OCI-LY7 (cell line): ENCODE data around the gene CRYL1. TPM values are rescaled to one million over a fixed set of nuclear protein-coding genes. Genes with fewer than 3 reads are reported as not detected.

Source experiments
- BruUV-seq: library from RNA; stranded (reverse); fragments of 400-500 nt; replicated peaks from 2 replicates; lab custom pipeline; 2021; lab: Mats Ljungman, UMichigan
- CTCF ChIA-PET: fragments of 300-600 bp; sonication (Branson Sonifier 250); formaldehyde crosslinking; loops from one replicate; lab custom pipeline; 2022; ENCODE audit warnings: antibody characterized with exemption; ENCODE audit not compliant: unreplicated experiment; lab: Charles Lee
- POLR2A ChIA-PET: fragments of 300-600 bp; sonication (Branson Sonifier 250); formaldehyde crosslinking; loops from one replicate; lab custom pipeline; 2022; ENCODE audit warnings: antibody characterized with exemption; lab: Charles Lee
- DNase-seq: peaks from one replicate; pipeline ENCODE4 v3.0.0-alpha.2; 2015; ENCODE audit warnings: low spot score
- H2AFZ ChIP-seq: fragments of 200-600 bp; sonication (generic), shearing (Covaris generic); 2 replicates; pipeline ENCODE4 v1.6.1; 2014; ENCODE audit warnings: mild to moderate bottlenecking, antibody characterized with exemption, low read length, moderate library complexity
- H3K27ac ChIP-seq: fragments of 200-600 bp; sonication (generic); 2 replicates; pipeline ENCODE4 v1.5.1; 2014; ENCODE audit warnings: mixed run types, low read depth, mild to moderate bottlenecking, moderate library complexity, low read length, inconsistent platforms; ENCODE audit not compliant: poor library complexity, severe bottlenecking
- H3K36me3 ChIP-seq: fragments of 200-600 bp; sonication (generic); 2 replicates; pipeline ENCODE4 v1.6.1; 2014; ENCODE audit warnings: mild to moderate bottlenecking, antibody characterized with exemption, low read length, moderate library complexity, mixed read lengths; ENCODE audit not compliant: insufficient read depth
- H3K4me1 ChIP-seq: fragments of 200-600 bp; sonication (generic); 2 replicates; pipeline ENCODE4 v1.5.1; 2014; ENCODE audit warnings: mild to moderate bottlenecking, low read length; ENCODE audit not compliant: insufficient read depth, poor library complexity, severe bottlenecking
- H3K4me2 ChIP-seq: fragments of 200-600 bp; sonication (generic); 2 replicates; pipeline ENCODE4 v1.6.1; 2014; ENCODE audit warnings: mild to moderate bottlenecking, low read length
- H3K4me3 ChIP-seq: fragments of 200-600 bp; sonication (generic); 2 replicates; pipeline ENCODE4 v1.5.1; 2014; ENCODE audit warnings: mild to moderate bottlenecking, low read depth, low read length; ENCODE audit not compliant: poor library complexity, severe bottlenecking
- H3K79me2 ChIP-seq: fragments of 200-600 bp; sonication (generic); 2 replicates; pipeline ENCODE4 v1.6.1; 2016; ENCODE audit warnings: low read depth, mild to moderate bottlenecking, low read length, moderate library complexity, mixed read lengths; ENCODE audit not compliant: insufficient read depth
- H3K9me2 ChIP-seq: fragments of 200-600 bp; sonication (generic); 2 replicates; pipeline ENCODE4 v1.6.1; 2016; ENCODE audit warnings: mild to moderate bottlenecking, low read length, mixed read lengths; ENCODE audit not compliant: insufficient read depth
- H3K9me3 ChIP-seq: fragments of 200-600 bp; sonication (generic); 2 replicates; pipeline ENCODE4 v1.6.1; 2014; ENCODE audit warnings: mild to moderate bottlenecking, mixed run types, low read length, mixed read lengths
- H4K20me1 ChIP-seq: fragments of 200-600 bp; sonication (generic); 2 replicates; pipeline ENCODE4 v1.6.1; 2014; ENCODE audit warnings: mild to moderate bottlenecking, antibody characterized with exemption, low read length, moderate library complexity, mixed read lengths; ENCODE audit not compliant: insufficient read depth
- EZH2phosphoT487 ChIP-seq: fragments of 200-600 bp; sonication (generic); IDR thresholded peaks from 2 replicates; pipeline ENCODE4 v1.6.1; 2018; ENCODE audit warnings: low read depth, borderline replicate concordance, mild to moderate bottlenecking, mixed run types, antibody characterized with exemption, low read length, moderate library complexity, mixed read lengths
- intact Hi-C: fragments of 100-400 bp; cut with micrococcal nuclease; formaldehyde crosslinking; loops from one replicate; pipeline ENCODE4 v1.10.0; 2022; ENCODE audit not compliant: unreplicated experiment
- total RNA-seq, 2 experiments: library from RNA; depleted of rRNA in 1 of 2; stranded (reverse); fragments of >200 nt in 1 of 2; shearing (Covaris generic) in 1 of 2; gene quantifications; 2 replicates each; pipeline ENCODE4 v1.2.3, GENCODE V29; 2014 to 2022
- TF ChIP-seq, protein P1 (sequence below): fragments of 200-600 bp; sonication (generic); conservative IDR thresholded peaks from 2 replicates; pipeline ENCODE4 v1.5.1; 2014; ENCODE audit warnings: mild to moderate bottlenecking, antibody characterized with exemption, low read length, moderate library complexity, mixed read lengths

CRYL1 gene
- total RNA-seq, 2 experiments from 2014 or later = not detected

GRCh38 chr13:20448470-20448869, 77.2 kb downstream of the CRYL1 start:
- no peaks in the 10 kb centered on the region for H3K9me2 ChIP-seq
- no peak overlapping the region for H3K27ac ChIP-seq
- CTCF ChIA-PET = no interaction called here
- no peak overlapping the region for H2AFZ ChIP-seq
- TF ChIP-seq, protein P1, sequence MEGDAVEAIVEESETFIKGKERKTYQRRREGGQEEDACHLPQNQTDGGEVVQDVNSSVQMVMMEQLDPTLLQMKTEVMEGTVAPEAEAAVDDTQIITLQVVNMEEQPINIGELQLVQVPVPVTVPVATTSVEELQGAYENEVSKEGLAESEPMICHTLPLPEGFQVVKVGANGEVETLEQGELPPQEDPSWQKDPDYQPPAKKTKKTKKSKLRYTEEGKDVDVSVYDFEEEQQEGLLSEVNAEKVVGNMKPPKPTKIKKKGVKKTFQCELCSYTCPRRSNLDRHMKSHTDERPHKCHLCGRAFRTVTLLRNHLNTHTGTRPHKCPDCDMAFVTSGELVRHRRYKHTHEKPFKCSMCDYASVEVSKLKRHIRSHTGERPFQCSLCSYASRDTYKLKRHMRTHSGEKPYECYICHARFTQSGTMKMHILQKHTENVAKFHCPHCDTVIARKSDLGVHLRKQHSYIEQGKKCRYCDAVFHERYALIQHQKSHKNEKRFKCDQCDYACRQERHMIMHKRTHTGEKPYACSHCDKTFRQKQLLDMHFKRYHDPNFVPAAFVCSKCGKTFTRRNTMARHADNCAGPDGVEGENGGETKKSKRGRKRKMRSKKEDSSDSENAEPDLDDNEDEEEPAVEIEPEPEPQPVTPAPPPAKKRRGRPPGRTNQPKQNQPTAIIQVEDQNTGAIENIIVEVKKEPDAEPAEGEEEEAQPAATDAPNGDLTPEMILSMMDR = no peak
- no peak for TF ChIP-seq EZH2phosphoT487
- H3K9me3 ChIP-seq = peaks cover 9% of the 10 kb centered on the region; the same call in 1 of the 2 replicates
- POLR2A ChIA-PET = no interaction called here
- no peaks in the 10 kb centered on the region for H3K79me2 ChIP-seq
- no peak overlapping the region for H3K4me3 ChIP-seq
- no peaks in the 10 kb centered on the region for H4K20me1 ChIP-seq
- no peak for DNase-seq
- intact Hi-C loops = no loop called here
- no peaks in the 10 kb centered on the region for H3K4me1 ChIP-seq
- H3K4me2 ChIP-seq = no peak overlapping the region
- no peaks in the 10 kb centered on the region for H3K36me3 ChIP-seq
- BruUV-seq = no TSS peak

GRCh38 chr13:20446900-20447299, 78.8 kb downstream of the CRYL1 start:
- BruUV-seq = no TSS peak
- Histone ChIP-seq H3K36me3 (no peaks in the 10 kb centered on the region), H3K9me2 (no peaks in the 10 kb centered on the region), H3K79me2 (no peaks in the 10 kb centered on the region), H3K27ac (no peak overlapping the region), H3K4me1 (no peaks in the 10 kb centered on the region), H4K20me1 (no peaks in the 10 kb centered on the region), H2AFZ (no peak overlapping the region), H3K4me2 (no peak overlapping the region), H3K4me3 (no peak overlapping the region), H3K9me3 (peaks cover 9% of the 10 kb centered on the region; the same call in 1 of the 2 replicates)
- ChIA-PET CTCF (no interaction called here), POLR2A (interaction anchor here (1.7 kb wide), 1 partner anchor 9 kb away, joined by 4 read pairs; no protein-coding TSS in a partner anchor)
- intact Hi-C loops = no loop called here
- no peak for DNase-seq
- TF ChIP-seq, protein P1 = no peak
- TF ChIP-seq EZH2phosphoT487 = no peak

DNA sequence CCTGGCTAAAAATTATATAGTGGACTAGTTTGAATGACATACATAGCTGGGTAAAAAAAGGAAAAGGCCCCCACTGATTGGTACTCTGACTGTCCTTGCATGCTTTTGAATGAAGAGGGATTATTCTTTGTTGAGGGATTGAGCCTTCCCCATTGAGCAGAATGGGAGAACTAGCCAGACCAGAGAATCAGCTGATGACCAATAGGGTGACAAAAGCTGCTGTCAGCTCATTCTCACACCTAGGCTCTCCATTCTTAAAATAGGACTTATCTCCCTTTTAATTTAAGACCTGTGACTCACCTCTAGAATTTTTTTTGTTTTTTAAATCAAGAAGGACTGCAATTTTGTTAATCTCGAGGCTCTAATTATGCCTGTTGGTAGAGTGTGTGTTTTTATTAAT, 79.3 kb downstream of the CRYL1 start:
- DNase-seq = no peak
- no peaks in the 10 kb centered on the region for H3K36me3 ChIP-seq
- ChIA-PET CTCF (no interaction called here), POLR2A (interaction anchor here (1.7 kb wide), 1 partner anchor 9 kb away, joined by 4 read pairs; no protein-coding TSS in a partner anchor)
- no peaks in the 10 kb centered on the region for H3K79me2 ChIP-seq
- H3K9me2 ChIP-seq = no peaks in the 10 kb centered on the region
- no peak overlapping the region for H3K4me2 ChIP-seq
- no peak overlapping the region for H3K27ac ChIP-seq
- intact Hi-C loops = no loop called here
- no peaks in the 10 kb centered on the region for H4K20me1 ChIP-seq
- H3K4me1 ChIP-seq = no peaks in the 10 kb centered on the region
- no peak overlapping the region for H3K4me3 ChIP-seq
- TF ChIP-seq, protein P1 = no peak
- TF ChIP-seq EZH2phosphoT487 = no peak
- no peak overlapping the region for H2AFZ ChIP-seq
- H3K9me3 ChIP-seq = peaks cover 9% of the 10 kb centered on the region; the same call in 1 of the 2 replicates
- no TSS peak for BruUV-seq
